ENCODE data around the gene NOPCHAP1.
A peak's percentile ranks its signal among the peaks of the same experiment; 100 is the strongest.

Gene NOPCHAP1

GRCh38 chr12:105024928-105025327, 38.8 kb downstream of the NOPCHAP1 start:
- peaks cover 0 to 1% (median 0%) of the 10 kb centered on the region in 10 experiments; a peak in 3 of 20 replicates for H3K4me1 ChIP-seq
- no peak overlapping the region for H3K4me3 ChIP-seq
- TF ChIP-seq Cebpa-rat (IDR thresholded peaks at IDR 0.05) = no peak
- H3K9ac ChIP-seq = no peak overlapping the region
- H4K20me1 ChIP-seq = no peaks in the 10 kb centered on the region
- H3K9me3 ChIP-seq (replicated peaks in 1 of 11) = no peaks in the 10 kb centered on the region
- H3K4me2 ChIP-seq = no peak overlapping the region
- no peaks in the 10 kb centered on the region for H3K27me3 ChIP-seq
- peaks cover 0 to 24% (median 0%) of the 10 kb centered on the region in 11 experiments; a peak in 3 of 22 replicates for H3K36me3 ChIP-seq
- no peak overlapping the region for H3K27ac ChIP-seq

DNA sequence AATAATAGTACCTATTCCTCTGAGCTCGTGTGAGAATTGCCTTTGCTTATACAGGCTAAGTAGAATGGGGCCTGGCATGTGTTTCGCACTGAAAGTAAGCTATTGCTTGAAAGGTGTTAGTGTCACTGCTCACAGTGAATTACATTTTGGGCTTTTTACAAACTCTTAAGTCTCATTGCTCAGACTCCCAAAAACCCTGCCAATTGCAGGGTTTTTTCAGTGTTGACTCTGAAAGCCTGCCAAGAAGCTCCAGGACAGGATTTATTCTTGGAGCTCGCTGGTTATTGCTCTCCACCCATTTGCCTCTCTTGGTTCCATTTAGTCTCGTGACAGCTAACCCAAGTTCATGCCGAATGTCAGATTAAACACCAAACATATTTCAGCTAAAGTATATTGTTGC, 39.8 kb downstream of the NOPCHAP1 start:
- H3K36me3 ChIP-seq = peaks cover 0 to 27% (median 0%) of the 10 kb centered on the region in 11 experiments; a peak in 3 of 22 replicates
- H3K27me3 ChIP-seq = no peaks in the 10 kb centered on the region
- H3K9ac ChIP-seq = no peak overlapping the region
- no peak for TF ChIP-seq Cebpa-rat (IDR thresholded peaks at IDR 0.05)
- no peak overlapping the region for H3K4me2 ChIP-seq
- H4K20me1 ChIP-seq = no peaks in the 10 kb centered on the region
- no peak overlapping the region for H3K4me3 ChIP-seq
- H3K27ac ChIP-seq = no peak overlapping the region
- H3K9me3 ChIP-seq (replicated peaks in 1 of 11) = no peaks in the 10 kb centered on the region
- peaks cover 0 to 11% (median under 1%) of the 10 kb centered on the region in 10 experiments; a peak in 7 of 20 replicates for H3K4me1 ChIP-seq

DNA sequence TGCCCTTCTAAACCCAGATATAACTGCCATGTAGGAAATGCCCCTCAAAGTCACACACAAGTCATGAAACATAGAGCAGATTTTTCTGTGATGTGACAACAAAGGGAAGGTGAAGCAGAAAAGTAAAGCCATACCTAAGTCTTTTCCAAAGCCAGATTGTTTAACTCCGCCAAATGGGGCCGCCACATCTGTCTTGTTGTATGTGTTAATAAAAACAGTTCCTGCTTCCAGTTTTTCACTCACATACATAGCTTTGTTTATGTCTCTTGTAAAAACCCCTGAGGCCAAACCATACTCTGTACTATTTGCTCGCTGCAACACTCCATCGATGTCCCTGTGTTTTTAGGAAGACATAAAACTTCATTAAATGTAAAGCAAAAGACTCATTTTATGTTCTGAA, 40.3 kb downstream of the NOPCHAP1 start:
- TF ChIP-seq Cebpa-rat (IDR thresholded peaks at IDR 0.05) = no peak
- Histone ChIP-seq H3K4me2 (no peak overlapping the region), H3K9ac (no peak overlapping the region), H3K27ac (no peak overlapping the region), H3K4me1 (peaks cover 4 to 16% (median 6%) of the 10 kb centered on the region in 10 experiments; a peak in 16 of 20 replicates), H3K4me3 (no peak overlapping the region), H3K27me3 (no peaks in the 10 kb centered on the region), H4K20me1 (no peaks in the 10 kb centered on the region), H3K9me3 (replicated peaks in 1 of 11) (no peaks in the 10 kb centered on the region), H3K36me3 (peaks cover 0 to 27% (median 0%) of the 10 kb centered on the region in 11 experiments; a peak in 2 of 22 replicates)

GRCh38 chr12:105030820-105031807, 45.0 kb downstream of the NOPCHAP1 start:
- Histone ChIP-seq H3K36me3 (peaks cover 0 to 34% (median 0%) of the 10 kb centered on the region in 11 experiments; a peak in 2 of 22 replicates), H3K27ac (peak overlapping the region in 5 of 11 experiments; percentile 11 to 64 (median 48); a peak in 9 of 22 replicates), H3K4me1 (peaks cover 7 to 20% (median 8%) of the 10 kb centered on the region in 10 experiments; a peak in 16 of 20 replicates), H3K9ac (peak overlapping the region in 1 of 11 experiments; percentile 18; a peak in 1 of 22 replicates), H3K27me3 (no peaks in the 10 kb centered on the region), H3K9me3 (replicated peaks in 1 of 11) (no peaks in the 10 kb centered on the region; a peak in 1 of 22 replicates), H3K4me3 (no peak overlapping the region), H3K4me2 (peak overlapping the region in 10 of 11 experiments; percentile 2 to 57 (median 24); a peak in 11 of 22 replicates), H4K20me1 (no peaks in the 10 kb centered on the region)
- TF ChIP-seq Cebpa-rat (IDR thresholded peaks at IDR 0.05) = no peak

DNA sequence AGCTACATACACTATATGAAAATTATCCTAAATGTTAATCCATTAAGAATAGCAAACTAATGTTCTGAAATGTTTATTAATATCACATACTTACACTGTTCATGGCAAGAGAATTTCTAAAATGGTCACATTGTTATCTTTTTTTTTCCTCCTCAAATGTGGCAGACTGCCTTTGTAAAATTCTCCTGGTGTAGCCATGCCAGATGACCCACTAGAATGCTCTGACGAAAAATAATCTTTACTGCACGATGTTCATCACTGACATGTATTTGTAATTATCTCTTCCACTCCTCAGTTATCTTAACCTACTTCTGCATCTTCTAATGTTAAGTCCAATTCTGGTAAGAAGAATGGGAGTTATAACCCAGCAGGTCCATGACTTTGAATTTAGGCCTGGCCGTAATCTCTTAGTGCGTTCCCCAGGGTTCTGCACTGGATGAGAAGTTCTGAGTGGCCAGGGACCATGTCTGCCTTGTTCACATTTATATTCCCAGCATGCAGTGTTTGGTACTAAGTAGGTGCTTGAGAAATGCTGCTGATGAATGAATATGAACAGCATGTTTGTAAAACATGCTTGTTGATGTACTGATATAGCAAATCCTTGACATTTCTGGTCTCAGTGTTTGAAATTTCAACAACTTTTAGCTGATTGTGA, 46.7 kb downstream of the NOPCHAP1 start:
- no peaks in the 10 kb centered on the region for H4K20me1 ChIP-seq
- H3K9me3 ChIP-seq (replicated peaks in 1 of 11) = no peaks in the 10 kb centered on the region; a peak in 1 of 22 replicates
- no peak overlapping the region for H3K4me2 ChIP-seq
- H3K9ac ChIP-seq = no peak overlapping the region
- H3K27me3 ChIP-seq = no peaks in the 10 kb centered on the region
- TF ChIP-seq Cebpa-rat (IDR thresholded peaks at IDR 0.05) = no peak
- H3K4me3 ChIP-seq = no peak overlapping the region
- peaks cover 0 to 29% (median 0%) of the 10 kb centered on the region in 11 experiments; a peak in 2 of 22 replicates for H3K36me3 ChIP-seq
- H3K27ac ChIP-seq = no peak overlapping the region
- peaks cover 7 to 20% (median 8%) of the 10 kb centered on the region in 10 experiments; a peak in 16 of 20 replicates for H3K4me1 ChIP-seq

GRCh38 chr12:105033851-105034250, 47.7 kb downstream of the NOPCHAP1 start:
- TF ChIP-seq Cebpa-rat (IDR thresholded peaks at IDR 0.05) = no peak
- peaks cover 0 to 21% (median 0%) of the 10 kb centered on the region in 11 experiments; a peak in 2 of 22 replicates for H3K36me3 ChIP-seq

More at GRCh38 chr12:105033851-105034250, 47.7 kb downstream of the NOPCHAP1 start:
- Histone ChIP-seq H3K27me3 (no peaks in the 10 kb centered on the region), H3K9ac (no peak overlapping the region), H3K9me3 (replicated peaks in 1 of 11) (no peaks in the 10 kb centered on the region; a peak in 1 of 22 replicates), H3K4me2 (no peak overlapping the region), H3K4me1 (peaks cover 7 to 20% (median 8%) of the 10 kb centered on the region in 10 experiments; a peak in 16 of 20 replicates), H3K4me3 (no peak overlapping the region), H3K27ac (no peak overlapping the region), H4K20me1 (no peaks in the 10 kb centered on the region)

Measured in BLaER1 treated with 17β-estradiol and CSF1 and Interleukin-3, amounts not matched to agents 10 nM and 100 nM (cell line).